Occipital lobe (tissue), 2 donors: Measurements from ENCODE around the gene EML1. TPM values are rescaled to one million over a fixed set of nuclear protein-coding genes. Genes with fewer than 3 reads are reported as not detected.

ENCODE experiments used
- DNase-seq: peaks from one replicate; lab custom pipeline; 2025; lab: John Stamatoyannopoulos, UW
- total RNA-seq: library from RNA; depleted of rRNA; stranded (reverse); fragments of >200 nt; gene quantifications from one replicate; pipeline ENCODE4 v1.2.3, GENCODE V29; 2014

EML1 gene
- total RNA-seq: 137 TPM

DNA sequence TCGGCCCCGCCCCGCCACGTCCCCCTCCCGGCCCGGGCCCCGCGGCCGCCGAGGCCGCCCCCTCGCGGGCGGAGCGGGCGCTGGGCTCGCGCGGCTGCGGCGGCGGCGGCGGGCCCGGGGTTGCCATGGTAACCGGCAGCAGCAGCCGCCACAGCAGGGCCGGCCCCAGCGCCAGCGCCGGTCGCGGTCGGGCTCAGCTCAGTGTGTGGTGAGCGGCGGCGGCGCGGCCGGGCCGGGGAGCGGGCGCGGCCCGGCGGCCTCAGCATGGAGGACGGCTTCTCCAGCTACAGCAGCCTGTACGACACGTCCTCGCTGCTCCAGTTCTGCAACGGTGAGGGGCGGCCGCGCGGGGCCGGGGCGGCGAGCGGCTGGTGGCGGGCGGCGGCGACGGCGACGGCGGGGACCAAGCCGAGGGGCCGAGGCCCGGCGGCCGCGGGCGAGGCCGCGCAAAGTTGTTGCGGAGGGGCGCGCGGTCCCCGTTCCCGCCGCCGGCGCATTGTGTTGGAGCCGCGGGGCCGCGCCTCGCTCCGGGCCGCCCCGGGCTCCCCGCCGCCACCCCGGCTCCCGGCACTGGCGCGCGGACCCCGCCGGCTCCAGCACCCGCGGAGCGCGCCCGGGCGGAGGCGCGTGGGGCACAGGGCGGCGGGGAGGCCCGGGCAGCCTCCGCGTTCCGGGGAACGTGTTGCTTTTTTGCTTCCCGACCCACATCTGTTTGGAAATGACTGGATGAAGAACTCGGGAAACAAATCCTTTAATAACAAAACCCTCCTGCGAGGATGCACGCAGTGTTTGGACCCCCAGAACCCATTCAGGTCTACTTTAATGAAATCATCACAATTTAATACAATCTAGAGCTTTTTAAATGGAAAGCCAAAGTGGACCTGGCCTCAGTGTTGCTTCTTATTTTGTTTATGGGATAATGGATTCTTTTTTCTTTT is at the start of gene EML1:
Gene EML1 (plus strand): TSS at position 201 of the 938 bp plus-strand sequence. CDS start 64 bp downstream, at position 265.
- DNase-seq: peak; percentile 77

DNA sequence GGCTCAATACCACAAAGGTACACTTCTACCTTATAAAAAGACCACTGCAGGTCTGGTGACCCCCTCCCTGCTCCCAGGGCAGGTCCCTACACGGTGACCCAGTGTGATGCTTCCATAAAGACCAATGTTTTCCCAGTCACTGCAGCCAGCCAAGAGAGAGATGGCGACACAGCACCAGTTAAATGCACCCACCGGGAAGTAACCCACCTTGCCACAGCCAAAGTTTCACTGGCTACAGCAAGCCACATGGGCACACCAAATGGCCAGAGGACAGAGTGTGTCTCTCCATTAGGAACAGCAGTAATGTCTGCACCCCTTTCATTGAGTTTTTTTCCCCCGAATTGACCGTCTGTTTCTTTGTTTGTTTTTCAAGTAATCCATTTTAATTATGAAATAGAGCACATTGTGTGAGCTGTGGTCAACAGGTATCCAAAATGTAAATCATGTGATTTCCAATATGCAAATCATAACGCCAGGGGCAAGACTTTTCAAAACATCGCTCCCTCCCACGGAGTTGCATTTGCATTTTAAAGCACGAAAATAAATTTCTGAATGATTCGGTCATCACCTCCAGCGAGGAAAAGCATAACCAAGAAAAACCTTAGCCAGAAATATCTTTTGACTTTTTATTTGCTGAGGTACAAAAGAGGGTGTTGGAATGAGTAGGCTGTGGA is 48.9 kb upstream of the EML1 start:
- no peak for DNase-seq

GRCh38 chr14:99744873-99745224 is 48.4 kb upstream of the EML1 start:
- no peak for DNase-seq

GRCh38 chr14:99745307-99745951 is 47.8 kb upstream of the EML1 start:
- DNase-seq: no peak

GRCh38 chr14:99747167-99747566 is 46.0 kb upstream of the EML1 start:
- no peak for DNase-seq

DNA sequence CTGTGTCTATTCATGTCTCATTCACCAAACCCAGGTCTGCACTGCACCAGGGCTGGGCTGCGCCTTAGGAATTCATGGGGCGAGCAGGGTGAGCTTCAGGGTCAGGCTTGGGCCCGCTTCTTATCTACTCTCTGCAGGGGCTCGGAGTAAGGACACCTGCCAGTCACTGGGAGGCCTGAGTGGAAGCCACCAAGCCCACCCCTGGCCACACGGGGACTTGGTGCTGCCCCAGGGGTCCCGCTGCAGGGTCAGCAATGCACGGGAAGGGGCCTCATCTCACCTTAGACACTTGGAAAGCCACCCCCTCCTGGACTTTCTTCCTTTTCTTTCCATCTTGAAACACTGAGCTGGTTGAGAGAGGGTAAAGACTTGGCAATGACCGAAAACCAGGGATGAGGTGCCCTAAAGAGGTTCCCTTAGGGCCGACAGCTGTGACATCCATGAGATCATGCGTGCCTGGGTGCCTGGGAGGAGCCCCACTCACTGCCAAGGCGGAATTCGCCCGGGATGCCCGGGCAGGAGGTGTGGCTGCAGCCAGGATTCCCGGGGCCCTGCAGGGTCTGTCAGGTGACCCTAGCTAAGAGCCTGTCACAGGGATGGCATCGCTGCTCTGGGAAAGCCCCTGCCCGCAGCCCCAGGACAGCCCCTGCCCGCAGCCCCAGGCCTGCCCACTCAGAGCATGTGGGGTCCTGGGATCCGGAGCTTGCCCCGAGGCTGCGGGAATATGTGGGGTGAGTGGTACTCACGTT is 45.5 kb upstream of the EML1 start:
- no peak for DNase-seq

- no peak for DNase-seq
Measured at GRCh38 chr14:99748529-99748928, 44.7 kb upstream of the EML1 start.

DNA sequence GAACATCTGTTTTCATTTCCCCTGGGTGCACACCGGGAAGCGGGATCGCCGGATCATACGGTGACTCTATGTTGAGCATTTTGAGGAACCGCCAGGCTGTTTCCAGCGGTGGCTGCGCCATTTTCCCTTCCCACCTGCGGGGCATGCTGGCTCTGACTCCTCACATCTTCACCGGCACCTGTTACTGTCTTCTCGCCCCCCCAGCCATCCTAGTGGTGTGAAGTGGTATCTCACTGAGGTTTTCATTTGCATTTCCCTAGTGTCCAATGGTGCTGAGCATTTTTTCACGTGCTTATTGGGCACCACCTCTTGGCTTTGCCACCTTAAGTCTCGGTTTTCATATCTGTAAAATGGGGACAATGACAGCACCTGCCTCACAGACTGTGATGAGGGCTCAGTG is 44.1 kb upstream of the EML1 start:
- no peak for DNase-seq

DNA sequence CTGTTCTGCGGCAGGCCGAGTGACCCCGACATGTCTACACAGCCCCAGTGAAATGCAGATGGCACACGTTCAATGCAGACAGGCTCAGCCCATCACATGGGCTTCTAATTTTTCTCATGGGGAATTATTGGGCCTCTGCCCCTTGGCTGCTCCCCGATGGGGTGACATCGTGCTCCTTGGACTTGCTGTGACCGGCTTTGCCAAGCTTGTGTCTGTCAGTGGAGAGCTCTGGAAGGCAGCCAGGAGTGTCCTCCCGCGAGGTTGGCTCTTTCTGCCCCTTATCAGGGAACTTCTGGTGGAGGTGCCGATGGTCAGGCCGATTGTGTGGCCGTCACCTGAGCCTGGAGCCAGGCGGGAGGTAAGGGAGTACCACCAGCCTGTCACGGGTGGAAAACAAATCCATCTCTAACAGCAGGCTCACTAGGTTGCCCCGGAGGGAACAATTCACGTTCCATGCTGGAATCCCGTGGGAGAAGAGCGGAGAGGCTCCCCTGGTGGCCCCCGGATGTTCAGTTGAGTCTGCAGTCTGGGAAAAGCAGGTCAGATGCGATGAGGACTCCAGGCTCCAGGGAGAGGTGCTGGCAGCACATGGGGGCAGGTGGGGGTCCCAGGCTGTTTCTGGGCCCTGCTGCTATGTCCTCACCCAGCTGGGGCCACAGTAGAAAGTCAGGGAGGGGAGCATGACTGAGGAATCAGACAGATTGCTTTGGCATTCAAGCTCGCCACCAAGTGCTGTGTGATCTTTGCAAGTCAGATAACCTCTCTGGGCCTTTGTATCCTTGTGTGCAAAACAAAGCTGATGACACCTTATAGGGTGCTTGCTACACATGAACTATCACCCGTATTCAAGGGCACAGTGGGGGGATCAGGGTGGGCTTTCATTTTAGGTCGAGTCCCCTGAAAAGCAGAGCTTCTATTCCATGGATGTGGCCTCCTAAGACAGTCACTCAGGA is 43.2 kb upstream of the EML1 start:
- no peak for DNase-seq

GRCh38 chr14:99750746-99751450 is 42.3 kb upstream of the EML1 start:
- no peak for DNase-seq

DNA sequence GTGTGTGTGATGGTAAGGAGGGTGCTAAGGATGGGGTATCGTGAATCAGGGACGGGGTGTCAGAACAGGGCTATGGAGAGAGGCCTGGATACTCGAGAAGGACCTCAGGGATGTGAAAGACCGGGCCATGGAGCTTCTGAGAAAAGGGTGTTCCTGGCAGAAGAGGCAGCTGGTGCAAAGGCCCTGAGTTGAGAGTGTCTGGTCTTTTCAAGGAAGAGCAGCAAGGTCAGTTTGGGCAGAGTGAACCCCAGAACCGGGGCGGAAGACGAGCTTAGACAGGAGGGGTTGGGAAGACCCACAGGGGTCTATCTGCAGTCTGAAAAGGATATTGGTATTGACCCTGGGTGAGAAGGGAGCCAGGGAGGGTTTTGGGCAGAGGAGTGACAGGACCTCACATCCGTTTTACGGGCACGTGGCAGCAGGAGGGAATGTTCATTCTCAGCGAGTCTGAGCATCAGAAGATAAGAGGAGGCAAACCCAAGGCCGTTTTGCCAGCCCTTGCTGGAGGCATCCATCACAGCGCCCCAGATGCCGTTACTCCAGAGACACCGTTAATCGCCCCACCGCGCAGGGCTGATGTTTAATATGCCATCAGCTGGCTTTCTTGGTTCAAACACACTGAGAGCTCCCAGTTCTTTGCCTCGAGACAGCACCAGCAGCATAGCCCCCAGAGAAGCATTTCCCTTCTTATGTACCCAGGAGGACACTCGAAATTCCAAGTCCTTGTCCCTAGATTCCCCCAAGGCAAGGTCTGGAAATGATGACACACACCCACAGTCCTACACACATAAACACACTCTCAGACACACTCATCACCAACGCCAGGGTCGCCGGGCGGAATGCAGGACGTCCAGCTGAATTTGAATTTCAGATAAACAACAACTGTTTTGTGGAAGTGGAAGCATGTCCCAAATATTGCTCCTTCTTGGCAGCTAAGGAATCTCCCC is 41.4 kb upstream of the EML1 start:
- no peak for DNase-seq

DNA sequence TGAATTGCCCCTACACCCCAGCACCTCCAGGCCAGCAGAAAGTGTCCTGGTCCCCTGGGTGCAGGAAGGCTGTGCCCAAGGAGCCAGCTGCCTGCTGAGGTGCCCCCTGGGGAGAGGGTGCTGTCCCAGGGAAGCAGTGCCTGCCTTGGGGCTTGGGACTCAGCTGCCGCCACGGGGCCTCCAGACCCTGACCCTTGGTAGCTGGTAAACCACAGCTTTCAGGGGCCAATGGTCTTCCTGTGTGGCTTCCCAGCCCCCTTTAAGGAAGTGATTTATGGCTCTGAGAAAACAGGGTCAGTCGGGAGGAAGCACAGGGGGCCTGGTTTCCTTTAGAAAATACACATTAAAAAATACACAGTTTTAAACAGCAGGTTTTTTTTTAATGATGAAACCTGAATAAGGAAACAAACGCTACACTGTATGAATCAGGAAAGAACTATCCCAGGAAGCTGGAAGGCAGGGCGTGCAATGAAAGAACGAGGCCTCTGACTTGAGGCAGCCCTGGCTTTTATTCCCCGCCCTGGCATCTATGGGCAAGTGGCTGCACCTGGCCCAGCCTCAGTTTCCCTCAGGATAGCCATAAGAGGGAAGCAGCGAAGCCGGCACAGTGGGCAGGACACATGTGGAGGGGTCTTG is 40.6 kb upstream of the EML1 start:
- DNase-seq: no peak

DNA sequence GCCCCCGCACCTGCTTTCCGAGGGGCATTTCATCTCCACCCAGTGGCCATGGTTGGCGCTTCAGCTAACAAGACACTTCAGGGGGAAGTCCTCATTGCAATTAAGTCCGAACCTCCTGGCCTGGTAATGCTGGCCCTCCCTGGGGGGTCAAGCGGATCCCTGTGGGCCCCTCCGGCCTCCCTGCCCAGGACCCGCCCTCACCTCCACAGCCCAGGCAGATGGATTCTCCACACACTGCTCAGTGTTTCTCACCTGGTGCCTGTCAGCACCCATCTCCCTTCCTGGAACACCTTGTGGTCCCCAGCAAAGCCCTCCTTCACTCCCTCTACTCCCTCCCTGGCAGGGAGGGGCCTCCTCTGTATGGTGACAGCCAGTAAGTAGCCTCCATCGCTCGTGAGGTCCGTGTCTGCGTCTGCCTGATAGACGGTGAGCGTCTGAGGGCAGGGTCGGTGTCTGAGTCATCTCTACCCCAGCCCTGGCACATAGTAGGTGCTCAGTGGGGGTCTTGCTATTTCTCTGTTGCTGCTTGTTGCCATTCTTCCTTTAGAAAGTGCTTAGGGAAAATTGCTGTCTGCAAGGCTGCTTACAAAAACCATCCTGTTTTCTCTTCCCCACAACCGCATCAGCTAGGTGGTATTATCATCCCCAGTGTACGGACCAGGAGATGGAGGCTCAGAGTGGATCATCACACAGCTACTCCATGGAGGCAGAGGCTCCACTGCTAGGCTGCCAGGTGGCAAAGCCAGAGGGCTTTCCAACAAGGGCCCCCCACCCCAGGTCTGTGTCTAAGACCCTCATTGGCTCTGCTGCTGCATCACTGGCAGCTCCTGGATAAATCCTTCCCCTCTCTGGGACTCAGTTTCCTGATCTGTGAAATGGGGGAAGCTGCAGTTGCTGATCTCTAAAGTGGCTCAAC is 39.7 kb upstream of the EML1 start:
- DNase-seq: no peak

- no peak for DNase-seq
Measured at GRCh38 chr14:99754141-99755067, 38.8 kb upstream of the EML1 start.

- DNase-seq: no peak
Measured at GRCh38 chr14:99755068-99755405, 38.2 kb upstream of the EML1 start.
